GM12878 (cell line): ENCODE measurements around the gene IL33. TPM values are rescaled to one million over a fixed set of nuclear protein-coding genes. Genes with fewer than 3 reads are reported as not detected.

Source experiments
- ATAC-seq: fragments of 200-7000 bp; cut with Tn5 transposase; 3 replicates; pipeline ENCODE4 v1.9.1; 2020; ENCODE audit warnings: mild to moderate bottlenecking, moderate library complexity
- BruUV-seq: library from RNA; stranded (reverse); fragments of 400-500 nt; replicated peaks from 2 replicates; lab custom pipeline; 2021; lab: Mats Ljungman, UMichigan
- CTCF ChIA-PET: fragments of 300-600 bp; sonication (Branson Sonifier 250); formaldehyde crosslinking; extraction: SDS; loops from one replicate; lab custom pipeline; 2021; ENCODE audit warnings: inconsistent platforms; lab: Yijun Ruan, JAX
- POLR2A ChIA-PET: fragments of 350-600 bp; formaldehyde crosslinking; extraction: SDS; loops from one replicate; lab custom pipeline; 2021; ENCODE audit warnings: inconsistent platforms; lab: Charles Lee
- RAD21 ChIA-PET: fragments of 300-600 bp; sonication (Branson Sonifier 250); formaldehyde crosslinking; loops from one replicate; lab custom pipeline; 2023; ENCODE audit warnings: antibody characterized with exemption; ENCODE audit not compliant: unreplicated experiment; lab: Charles Lee
- SMC1A ChIA-PET: fragments of 300-600 bp; sonication (Branson Sonifier 250); formaldehyde crosslinking; loops from one replicate; lab custom pipeline; 2023; ENCODE audit not compliant: unreplicated experiment, uncharacterized antibody; lab: Charles Lee
- DNase-seq: peaks from one replicate; pipeline ENCODE4 v3.0.0-alpha.2; 2011; ENCODE audit warnings: low read depth, low spot score
- FAIRE-seq: peaks from 3 replicates; lab custom pipeline; 2011; peaks lifted over from hg19 to GRCh38; lab: Jason Lieb, UNC
- H2AFZ ChIP-seq: 2 replicates; pipeline ENCODE4 v1.6.0; 2011; ENCODE audit warnings: low read depth, low read length, control low read depth; ENCODE audit not compliant: control insufficient read depth
- H3K27ac ChIP-seq: 2 replicates; pipeline ENCODE4 v1.5.1; 2011; ENCODE audit warnings: control low read depth; ENCODE audit not compliant: control insufficient read depth, insufficient read depth
- H3K27me3 ChIP-seq, 2 experiments: replicated peaks in 1 of 2; 2 replicates each; pipeline versions ENCODE4 v1.6.0 to v1.6.1; 2011; ENCODE audit warnings: low read length in 1 of 2; ENCODE audit not compliant: control insufficient read depth in 2 of 2, insufficient read depth in 2 of 2
- H3K36me3 ChIP-seq, 2 experiments: 2 replicates each; pipeline ENCODE4 v1.5.1; 2011; ENCODE audit warnings: low read length in 1 of 2; ENCODE audit not compliant: control insufficient read depth in 2 of 2, insufficient read depth in 2 of 2
- H3K4me1 ChIP-seq: 2 replicates; pipeline ENCODE4 v1.6.1; 2011; ENCODE audit warnings: mild to moderate bottlenecking, low read length, moderate library complexity, mixed read lengths; ENCODE audit not compliant: control insufficient read depth, insufficient read depth
- H3K4me2 ChIP-seq: 2 replicates; pipeline ENCODE4 v1.6.0; 2011; ENCODE audit warnings: control low read depth; ENCODE audit not compliant: control insufficient read depth, insufficient read depth
- H3K4me3 ChIP-seq: fragments of 200-600 bp; sonication (generic); 2 replicates; pipeline ENCODE4 v1.5.1; 2016
- H3K79me2 ChIP-seq: 2 replicates; pipeline ENCODE4 v1.6.0; 2011; ENCODE audit warnings: low read length; ENCODE audit not compliant: control insufficient read depth, insufficient read depth
- H3K9ac ChIP-seq: 2 replicates; pipeline ENCODE4 v1.8.0; 2011; ENCODE audit warnings: low read length, control low read depth, mixed read lengths; ENCODE audit not compliant: control insufficient read depth, insufficient read depth
- H3K9me3 ChIP-seq: replicated peaks from 3 replicates; pipeline ENCODE4 v1.5.1; 2011; ENCODE audit warnings: mild to moderate bottlenecking, low read length; ENCODE audit not compliant: control insufficient read depth, insufficient read depth
- H4K20me1 ChIP-seq: 2 replicates; pipeline ENCODE4 v1.6.0; 2011; ENCODE audit not compliant: control insufficient read depth, insufficient read depth
- ASH2L ChIP-seq: fragments of 300-600, 200-600 bp; sonication (generic); IDR thresholded peaks from 2 replicates; pipeline ENCODE4 v1.6.1; 2017; ENCODE audit warnings: low read depth, mild to moderate bottlenecking, borderline replicate concordance
- ATF3 ChIP-seq: IDR thresholded peaks from 2 replicates; pipeline ENCODE4 v1.6.1; 2011; ENCODE audit warnings: low read depth, mild to moderate bottlenecking, low read length, moderate library complexity, borderline replicate concordance; ENCODE audit errors: extremely low read depth
- BACH1 ChIP-seq: fragments of 450-650 bp; IDR thresholded peaks from 2 replicates; pipeline ENCODE4 v1.6.1; 2017; ENCODE audit warnings: mild to moderate bottlenecking, borderline replicate concordance
- BCL11A ChIP-seq: IDR thresholded peaks from 2 replicates; pipeline ENCODE4 v1.6.1; 2011; ENCODE audit warnings: low read depth, low read length
- CBFB ChIP-seq: IDR thresholded peaks from 2 replicates; pipeline ENCODE4 v1.6.1; 2016; ENCODE audit warnings: antibody characterized with exemption, low read depth
- CHD2 ChIP-seq: IDR thresholded peaks from 2 replicates; pipeline ENCODE4 v1.6.1; 2011; ENCODE audit warnings: low read depth, low read length, improper control_type of control experiment, borderline replicate concordance
- DPF2 ChIP-seq: fragments of 450-650 bp; IDR thresholded peaks from 2 replicates; pipeline ENCODE4 v1.6.1; 2017; ENCODE audit warnings: mild to moderate bottlenecking
- IRF4 ChIP-seq: IDR thresholded peaks from 2 replicates; pipeline ENCODE4 v1.6.1; 2011; ENCODE audit warnings: low read depth, low read length
- KDM1A ChIP-seq: fragments of 200-600 bp; sonication (generic); IDR thresholded peaks from 2 replicates; pipeline ENCODE4 v1.6.1; 2016; ENCODE audit warnings: borderline replicate concordance
- MEF2A ChIP-seq: IDR thresholded peaks from 2 replicates; pipeline ENCODE4 v1.6.1; 2011; ENCODE audit warnings: low read depth, mild to moderate bottlenecking, low read length, moderate library complexity; ENCODE audit not compliant: insufficient read depth
- NR2F1 ChIP-seq: fragments of 450-650 bp; conservative IDR thresholded peaks from 2 replicates; pipeline ENCODE4 v1.6.1; 2017; ENCODE audit warnings: mild to moderate bottlenecking
- RCOR1 ChIP-seq: conservative IDR thresholded peaks from 2 replicates; pipeline ENCODE4 v1.6.1; 2012; ENCODE audit warnings: low read depth, low read length, improper control_type of control experiment
- REST ChIP-seq: IDR thresholded peaks from 2 replicates; pipeline ENCODE4 v1.6.1; 2012; ENCODE audit warnings: mild to moderate bottlenecking, low read depth, low read length
- SP1 ChIP-seq: IDR thresholded peaks from one replicate; pipeline ENCODE4 v1.6.1; 2011; ENCODE audit warnings: low read depth, low read length
- STAT3 ChIP-seq: IDR thresholded peaks from 2 replicates; pipeline ENCODE4 v1.6.1; 2011; ENCODE audit warnings: low read depth, low read length, improper control_type of control experiment
- SUZ12 ChIP-seq: fragments of 200-600 bp; sonication (generic); IDR thresholded peaks from one replicate; pipeline ENCODE4 v1.6.1; 2018; ENCODE audit warnings: antibody characterized with exemption, mild to moderate bottlenecking; ENCODE audit not compliant: unreplicated experiment
- WRNIP1 ChIP-seq: IDR thresholded peaks from 2 replicates; pipeline ENCODE4 v1.6.1; 2011; ENCODE audit warnings: low read depth, low read length, improper control_type of control experiment, borderline replicate concordance
- YY1 ChIP-seq: IDR thresholded peaks from 2 replicates; pipeline ENCODE4 v1.6.1; 2011; ENCODE audit warnings: low read depth, mild to moderate bottlenecking, low read length
- ZSCAN29 ChIP-seq: fragments of 450-650 bp; IDR thresholded peaks from 2 replicates; pipeline ENCODE4 v1.6.1; 2017; ENCODE audit warnings: mild to moderate bottlenecking, moderate library complexity
- ZZZ3 ChIP-seq: IDR thresholded peaks from 2 replicates; pipeline ENCODE4 v1.6.1; 2011; ENCODE audit warnings: low read depth; ENCODE audit not compliant: control insufficient read depth, insufficient read length
- WGBS: methylation state at CpG from one replicate; pipeline ENCODE4 v1.1.6; 2016; ENCODE audit warnings: low lambda C conversion rate; ENCODE audit not compliant: insufficient replicate concordance, insufficient coverage; ENCODE audit errors: missing lambda C conversion rate; 5-methylcytosine and 5-hydroxymethylcytosine counted together
- in situ Hi-C: fragments of 300-500 bp; cut with MboI; formaldehyde crosslinking; loops from 9 replicates; pipeline ENCODE4 v1.14.3; 2018; ENCODE audit warnings: mixed read lengths
- intact Hi-C: fragments of 100-400 bp; cut with micrococcal nuclease; formaldehyde crosslinking; loops from one replicate; pipeline ENCODE4 v1.14.2; 2022; ENCODE audit not compliant: unreplicated experiment
- polyA plus RNA-seq, 11 experiments: library from polyadenylated mRNA; depleted of rRNA in 4 of 11; unstranded in 6 of 11; stranded (reverse) in 5 of 11; fragments of >200 nt; fragmentation: Nextera tagmentation in 4 of 11; fragmentation: Illumina TruSeq in 1 of 11; extraction: Ambion mirVana in 4 of 11; extraction: Trizol in 1 of 11; gene quantifications; 1 replicate in 1 of 11; 2 replicates in 10 of 11; pipeline versions ENCODE4 v1.2.1 to v1.2.3, GENCODE V29; 2011 to 2016; ENCODE audit warnings: inconsistent platforms in 2 of 11, missing spikeins in 2 of 11, low read depth in 1 of 11
- total RNA-seq, 4 experiments: library from RNA; depleted of rRNA in 3 of 4; stranded (reverse); fragments of >200 nt in 3 of 4; fragmentation: Illumina TruSeq in 1 of 4; extraction: Trizol in 1 of 4; gene quantifications; 2 replicates each; pipeline versions ENCODE4 v1.2.1 to v1.2.3, GENCODE V29; 2013 to 2021
- TF ChIP-seq, protein P1 (sequence below): IDR thresholded peaks from 2 replicates; pipeline ENCODE4 v1.6.1; 2011; ENCODE audit warnings: borderline replicate concordance, low read depth, mild to moderate bottlenecking, moderate library complexity, low read length; ENCODE audit not compliant: insufficient read depth, poor library complexity, severe bottlenecking

IL33 gene
- total and polyA plus RNA-seq, 10 of the 15 experiments (the other 5 are each of a cell fraction or from before 2014, with no cell fraction given) = not detected

DNA sequence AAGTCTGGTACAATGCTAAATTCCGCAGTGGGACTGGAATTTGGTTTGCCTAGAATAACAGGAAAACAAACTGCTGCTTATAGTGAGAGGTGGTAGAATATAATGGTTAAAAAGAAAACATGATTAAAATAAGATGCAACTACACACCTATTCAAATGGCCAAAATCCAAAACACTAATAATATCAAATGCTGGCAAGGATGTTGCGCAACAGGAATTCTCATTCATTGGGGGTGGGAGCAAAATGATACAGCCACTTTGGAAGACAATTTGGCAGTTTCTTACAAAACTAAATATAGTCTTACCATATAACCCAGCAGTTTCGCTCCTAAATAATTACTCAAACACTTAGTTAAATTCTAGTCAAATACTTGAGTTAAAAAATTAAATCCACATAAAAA, 61.8 kb downstream of the IL33 start (continued):
- TF ChIP-seq, protein P1, sequence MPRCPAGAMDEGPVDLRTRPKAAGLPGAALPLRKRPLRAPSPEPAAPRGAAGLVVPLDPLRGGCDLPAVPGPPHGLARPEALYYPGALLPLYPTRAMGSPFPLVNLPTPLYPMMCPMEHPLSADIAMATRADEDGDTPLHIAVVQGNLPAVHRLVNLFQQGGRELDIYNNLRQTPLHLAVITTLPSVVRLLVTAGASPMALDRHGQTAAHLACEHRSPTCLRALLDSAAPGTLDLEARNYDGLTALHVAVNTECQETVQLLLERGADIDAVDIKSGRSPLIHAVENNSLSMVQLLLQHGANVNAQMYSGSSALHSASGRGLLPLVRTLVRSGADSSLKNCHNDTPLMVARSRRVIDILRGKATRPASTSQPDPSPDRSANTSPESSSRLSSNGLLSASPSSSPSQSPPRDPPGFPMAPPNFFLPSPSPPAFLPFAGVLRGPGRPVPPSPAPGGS = no peak
- TF ChIP-seq ATF3 = no peak
- TF ChIP-seq, all 136 proteins: peak for 0

- H3K9ac ChIP-seq = no peak overlapping the region
- no peak overlapping the region for H3K4me3 ChIP-seq
- H3K36me3 ChIP-seq = no peaks in the 10 kb centered on the region
- FAIRE-seq (no peak), ATAC-seq (no peak), DNase-seq (no peak)
- no peak overlapping the region for H3K4me2 ChIP-seq
- H3K79me2 ChIP-seq = no peaks in the 10 kb centered on the region
- ChIA-PET RAD21 (interaction anchor here (0.9 kb wide), 1 partner anchor 248 kb away, joined by 4 read pairs; no protein-coding TSS in a partner anchor), SMC1A (interaction anchor here (0.6 kb wide), 1 partner anchor 116 kb away, joined by 3 read pairs; no protein-coding TSS in a partner anchor), CTCF (interaction anchor here (0.8 kb wide), 1 partner anchor 247 kb away, joined by 7 read pairs; no protein-coding TSS in a partner anchor), POLR2A (no interaction called here)
- BruUV-seq = no TSS peak
- TF ChIP-seq KDM1A (no peak), STAT3 (no peak), MEF2A (no peak), DPF2 (no peak), BCL11A (no peak), IRF4 (no peak), CBFB (no peak), BACH1 (no peak), SP1 (no peak), RCOR1 (no peak), REST (no peak), SUZ12 (no peak), YY1 (no peak), NR2F1 (no peak), WRNIP1 (no peak), ASH2L (no peak), CHD2 (no peak), ZZZ3 (no peak), ZSCAN29 (no peak)
- 2% methylated on average over 2 of the region's 2 CpGs for WGBS
- no peaks in the 10 kb centered on the region for H4K20me1 ChIP-seq
- in situ Hi-C loops (loop anchor here (25.0 kb wide), 1 partner anchor 415 kb away; the partner anchor contains the start of gene MLANA), intact Hi-C loops (no loop called here)
- no peak overlapping the region for H2AFZ ChIP-seq
- no peaks in the 10 kb centered on the region for H3K4me1 ChIP-seq
- H3K9me3 ChIP-seq = no peaks in the 10 kb centered on the region
- no peaks in the 10 kb centered on the region for H3K27me3 ChIP-seq
- H3K27ac ChIP-seq = no peak overlapping the region
Measured at GRCh38 chr9:6301858-6302257, 86.3 kb downstream of the IL33 start.
